ENCODE data around the gene RAD51B. TPM values are rescaled to one million over a fixed set of nuclear protein-coding genes. Genes with fewer than 3 reads are reported as not detected.
"Not testable (repeated sequence)": the region's sequence is repeated elsewhere in the genome, so short reads cannot be mapped to it uniquely, and the experiment has no call there.

Gene RAD51B
- total RNA-seq, 1 donor = 22.4 TPM

GRCh38 chr14:68649476-68650189 lies 830.1 kb downstream of the RAD51B start:
- no peak for DNase-seq (ENCODE audit: low read depth in 2 of 3, low spot score in 2 of 3)

DNA sequence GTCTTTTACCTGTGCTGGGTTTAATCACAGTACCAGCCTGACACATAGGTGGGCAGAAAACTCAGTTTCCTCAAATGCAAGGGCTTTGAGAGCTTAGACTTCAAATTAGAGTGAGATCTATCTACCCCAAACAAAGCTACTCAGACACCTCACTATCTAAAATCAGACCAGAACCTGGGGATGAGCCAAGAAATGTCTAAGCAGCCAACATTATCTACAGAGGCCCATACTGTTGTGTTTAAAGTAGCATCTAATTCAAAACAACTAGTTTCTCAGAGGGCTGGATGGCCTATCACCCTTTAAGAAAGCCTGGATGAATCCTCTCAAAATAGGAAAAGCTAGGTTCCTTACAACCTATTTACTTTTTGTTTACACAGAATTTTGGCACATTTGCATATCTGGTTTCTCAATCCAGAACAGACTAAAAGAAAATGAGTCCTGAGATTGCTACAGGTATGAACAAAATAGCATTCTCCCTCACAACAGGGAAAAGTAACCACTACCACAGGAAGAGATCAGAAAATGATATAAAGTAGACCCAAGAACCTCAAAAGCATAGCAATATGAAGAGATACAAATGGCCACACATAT lies 830.9 kb downstream of the RAD51B start:
- DNase-seq (ENCODE audit: low read depth in 2 of 3, low spot score in 2 of 3) = no peak

DNA sequence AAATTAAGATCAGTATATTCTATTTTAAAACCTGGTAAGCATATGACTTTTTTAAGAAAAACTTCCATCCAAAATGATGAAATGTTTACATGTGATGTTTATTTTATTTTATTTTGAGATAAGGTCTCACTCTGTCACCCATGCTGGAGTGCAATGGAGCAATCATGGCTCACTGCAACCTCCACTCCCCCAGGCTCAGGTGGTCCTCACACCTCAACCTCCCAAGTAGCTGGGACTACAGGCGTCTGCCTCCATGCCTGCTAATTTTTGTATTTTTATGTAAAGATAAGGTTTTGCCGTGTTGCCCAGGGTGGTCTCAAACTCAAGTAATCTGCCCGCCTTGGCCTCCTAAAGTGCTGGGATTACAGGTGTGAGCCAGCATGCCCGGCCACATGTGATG lies 831.5 kb downstream of the RAD51B start:
- no peak for DNase-seq (ENCODE audit: low read depth in 2 of 3, low spot score in 2 of 3)

DNA sequence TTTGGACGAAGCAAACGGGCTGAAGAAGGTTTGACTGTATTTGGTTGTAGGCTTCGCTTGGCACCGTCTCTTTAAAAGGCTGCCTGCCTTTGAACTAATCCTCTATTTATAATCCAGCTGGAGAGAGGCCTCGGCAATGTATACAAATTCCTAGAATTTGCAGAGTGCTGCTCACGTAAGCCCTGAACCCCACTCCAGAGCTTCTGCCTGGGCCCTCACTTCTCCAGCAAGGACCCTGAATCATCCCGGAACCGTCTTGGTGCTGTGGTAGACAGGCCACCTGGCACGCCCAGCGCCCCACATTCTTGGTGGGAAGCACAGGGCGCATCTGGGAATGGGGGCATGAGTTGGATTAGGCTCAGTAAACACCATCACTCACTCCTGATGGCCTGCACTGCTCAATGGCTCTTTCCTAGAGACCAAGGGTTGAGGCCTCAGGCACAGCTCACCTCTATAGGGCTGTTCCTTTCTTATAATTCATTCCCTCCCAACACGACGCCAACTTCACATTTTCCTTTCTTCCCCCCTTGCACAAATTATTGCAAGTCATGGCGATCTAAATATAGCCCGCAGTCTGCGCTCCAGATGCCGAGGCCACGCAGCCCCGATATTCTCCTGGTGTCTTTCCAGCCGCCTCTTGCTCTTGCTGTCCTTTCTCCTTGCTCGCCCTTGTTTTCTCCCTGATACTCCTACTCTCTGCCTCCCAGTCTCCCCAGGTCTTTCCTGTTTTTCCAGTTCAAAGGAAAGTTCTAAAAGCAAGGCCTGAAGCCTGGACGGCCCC lies 832.3 kb downstream of the RAD51B start:
- DNase-seq (ENCODE audit: low read depth in 2 of 3, low spot score in 2 of 3) = peak in 2 of 3 donors; percentile 25 to 58

DNA sequence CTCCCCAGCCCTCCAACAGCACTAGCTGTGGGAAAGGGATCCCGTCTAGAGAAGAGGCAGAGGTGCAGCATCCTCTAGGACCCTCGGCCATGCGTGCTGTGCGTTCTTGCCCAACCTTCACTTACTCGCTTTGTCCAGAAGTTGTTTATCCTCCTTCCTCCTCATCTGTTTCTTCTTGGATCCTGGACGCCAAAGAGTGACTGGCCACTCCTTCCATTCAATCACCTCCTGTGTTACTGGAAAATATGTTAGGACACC lies 832.8 kb downstream of the RAD51B start:
- DNase-seq (ENCODE audit: low read depth in 2 of 3, low spot score in 2 of 3) = no peak

DNA sequence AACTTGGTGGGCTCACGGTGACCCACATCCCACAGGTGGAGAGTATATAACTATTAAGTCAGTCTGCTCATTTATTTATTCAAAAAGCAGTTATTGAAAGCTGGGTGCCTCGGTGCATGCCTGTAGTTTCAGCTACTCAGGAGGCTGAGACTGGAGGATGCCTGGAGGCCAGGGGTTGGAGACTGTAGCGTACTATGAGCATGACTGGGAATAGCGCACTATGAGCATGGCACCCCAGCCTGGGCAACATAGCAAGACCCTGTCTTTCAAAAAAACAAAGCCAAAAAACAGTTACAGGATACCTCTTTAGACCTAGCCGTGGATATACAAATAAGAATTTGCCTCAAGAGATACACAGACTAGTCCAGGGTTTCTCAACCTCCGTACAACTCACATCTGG lies 833.5 kb downstream of the RAD51B start:
- no peak for DNase-seq (ENCODE audit: low read depth in 2 of 3, low spot score in 2 of 3)

DNA sequence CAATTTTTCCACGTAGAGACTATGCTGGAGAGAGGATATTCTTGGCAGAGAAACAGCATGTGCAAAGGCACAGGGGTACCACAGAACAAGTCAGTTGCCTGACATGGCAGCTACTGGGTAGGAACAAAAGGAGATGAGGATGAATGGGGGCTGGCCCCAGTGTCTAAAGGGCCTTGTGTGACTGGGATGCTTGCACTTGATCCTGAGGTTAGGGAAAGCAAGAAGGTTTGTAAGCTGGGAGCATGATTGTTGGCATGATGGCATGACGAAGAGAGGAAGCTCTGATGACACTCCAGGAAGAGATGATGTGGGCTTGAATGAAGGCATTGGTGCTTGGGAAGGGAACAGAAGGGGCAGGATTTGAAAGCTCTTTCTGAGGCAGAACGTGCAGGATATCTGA lies 834.2 kb downstream of the RAD51B start:
- no peak for DNase-seq (ENCODE audit: low read depth in 2 of 3, low spot score in 2 of 3)

DNA sequence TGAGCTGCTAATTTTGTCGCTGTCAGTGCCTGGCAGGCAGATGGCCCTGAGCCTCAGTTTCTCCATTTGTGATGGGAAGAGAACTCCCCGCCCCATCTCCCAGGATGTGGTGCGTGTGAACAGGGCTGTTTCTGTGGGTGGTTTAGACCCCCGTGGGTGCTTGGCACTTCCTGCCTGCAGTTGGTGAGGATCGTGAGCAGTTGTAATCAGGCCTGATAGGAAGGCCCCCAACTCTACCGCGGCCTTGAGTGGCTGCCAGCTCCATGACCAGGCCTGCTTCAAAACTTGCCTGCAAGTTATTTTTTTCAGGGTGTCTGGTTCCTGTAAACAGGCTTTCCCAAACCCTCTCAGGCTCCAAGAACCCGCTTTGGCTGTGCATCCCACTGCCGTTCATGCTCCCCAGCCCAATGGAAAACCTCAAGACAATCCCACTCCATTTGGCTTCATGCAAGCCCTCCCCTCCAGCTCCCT lies 834.9 kb downstream of the RAD51B start:
- DNase-seq (ENCODE audit: low read depth in 2 of 3, low spot score in 2 of 3) = peak in 1 of 3 donors; percentile 20

DNA sequence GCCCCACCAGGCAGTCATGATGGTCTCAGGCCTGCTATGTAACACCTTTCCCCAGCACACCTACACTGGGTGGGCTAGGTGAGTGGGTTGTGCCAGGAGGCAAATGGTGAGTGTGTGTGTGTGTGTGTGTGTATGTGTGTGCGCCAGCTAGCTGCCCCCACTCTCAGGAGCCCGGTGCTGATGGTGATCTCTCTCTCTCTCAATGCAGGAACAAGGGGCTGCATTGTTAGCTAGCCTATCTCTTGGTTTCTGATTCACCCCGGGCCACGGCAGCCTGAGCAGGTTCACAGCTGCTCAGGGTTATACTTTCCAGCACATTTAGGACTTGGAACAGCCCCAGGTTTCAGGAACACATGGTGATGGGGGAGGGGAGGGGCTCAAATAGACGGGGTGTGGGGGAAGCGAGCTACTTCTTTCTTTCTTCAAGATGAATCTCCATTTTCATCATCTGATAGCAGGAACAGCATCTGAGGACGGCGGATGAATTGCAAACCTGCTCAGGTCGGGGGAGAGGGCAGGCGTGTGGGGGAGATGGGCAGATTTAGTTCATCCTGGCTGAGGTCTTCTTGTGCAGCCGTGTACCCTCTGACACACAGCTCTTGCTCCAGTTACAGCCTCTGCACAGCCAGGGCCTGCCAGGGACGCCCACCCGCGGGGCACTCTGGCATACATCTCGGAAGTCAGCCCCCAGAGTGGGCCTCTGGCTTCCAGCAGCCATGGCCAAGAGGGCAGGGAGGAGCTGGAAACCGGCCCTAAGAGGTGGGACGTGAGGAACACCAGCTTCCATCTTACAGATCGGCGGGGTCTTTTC lies 835.6 kb downstream of the RAD51B start:
- DNase-seq (ENCODE audit: low read depth in 2 of 3, low spot score in 2 of 3) = peak in 1 of 3 donors; percentile 50

DNA sequence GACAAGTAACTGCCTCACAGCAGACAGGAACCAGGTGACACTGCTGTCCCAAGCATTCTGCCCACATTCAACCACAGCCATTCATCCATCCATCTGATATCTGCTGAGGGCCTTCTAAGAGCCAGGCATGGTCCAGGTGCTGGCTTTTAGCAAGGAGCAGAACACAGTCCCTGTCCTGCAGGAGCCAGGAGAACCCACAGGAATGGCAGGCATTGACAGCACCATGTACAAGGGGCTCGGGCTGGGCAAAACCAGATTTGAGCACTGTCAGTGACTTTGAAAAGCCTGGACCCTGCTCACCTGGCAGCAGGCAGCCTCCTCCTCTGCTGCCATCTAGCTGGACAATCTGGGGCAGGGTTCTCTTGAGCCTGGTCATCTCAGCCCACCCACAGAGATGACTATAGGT lies 836.3 kb downstream of the RAD51B start:
- peak in 1 of 3 donors; percentile 16 for DNase-seq (ENCODE audit: low read depth in 2 of 3, low spot score in 2 of 3)

DNA sequence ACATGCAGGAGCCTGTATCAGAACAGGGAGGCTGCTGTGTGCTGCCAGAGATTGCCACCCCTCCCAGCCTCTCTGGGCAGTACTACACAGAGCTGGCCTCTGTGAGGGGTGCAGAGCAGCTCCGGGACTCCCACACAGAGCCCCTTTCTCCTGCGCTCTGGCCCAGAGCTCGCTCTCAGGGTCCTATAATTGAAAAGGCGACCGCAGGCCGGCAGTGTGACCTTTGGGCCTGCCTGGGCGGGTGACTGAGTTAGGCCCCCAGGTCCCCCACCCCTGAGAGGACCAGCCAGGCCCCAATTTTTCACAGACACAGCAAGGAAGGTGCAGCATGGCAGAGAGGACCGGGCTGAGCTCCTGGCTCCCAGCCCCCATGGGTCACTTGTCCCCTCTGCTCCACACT lies 836.9 kb downstream of the RAD51B start:
- DNase-seq (ENCODE audit: low read depth in 2 of 3, low spot score in 2 of 3) = no peak

DNA sequence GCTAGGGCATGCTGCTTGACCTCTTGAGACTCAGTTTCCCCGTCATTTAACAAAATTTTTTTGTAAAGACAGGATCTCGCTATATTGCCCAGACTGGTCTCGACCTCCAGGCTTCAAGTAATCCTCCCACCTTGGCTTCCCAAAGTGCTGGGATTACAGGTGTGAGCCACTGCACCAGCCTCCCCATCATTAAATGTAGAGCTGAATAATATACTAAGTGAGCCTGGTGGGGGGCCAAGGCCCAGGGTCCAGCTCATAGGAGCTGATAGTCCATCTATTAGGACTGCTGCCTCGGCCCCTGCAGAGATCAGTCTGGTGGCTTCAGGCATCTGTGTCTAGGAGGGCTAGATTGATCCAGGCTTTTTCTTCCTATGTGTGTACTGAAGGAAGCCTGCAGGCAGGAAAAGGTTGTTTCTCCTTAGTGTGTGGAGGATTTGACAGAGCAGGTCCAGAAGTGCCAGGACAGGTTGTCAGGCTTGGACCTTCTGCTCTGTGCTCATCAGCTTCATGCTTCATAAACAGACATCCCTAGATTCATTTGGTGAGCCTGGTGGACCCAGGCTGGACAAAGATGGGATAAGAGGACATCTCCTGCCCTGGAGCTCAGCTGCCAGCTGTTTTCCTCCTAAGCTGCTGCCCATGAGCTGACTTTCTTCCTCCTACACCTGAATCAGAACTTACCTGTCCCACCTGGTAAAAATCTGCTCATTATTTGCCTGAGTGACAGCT lies 837.9 kb downstream of the RAD51B start:
- DNase-seq (ENCODE audit: low read depth in 2 of 3, low spot score in 2 of 3) = no peak

- DNase-seq (ENCODE audit: low read depth in 2 of 3, low spot score in 2 of 3) = no peak
These were observed 838.5 kb downstream of the RAD51B start for GRCh38 chr14:68658029-68658509.

- DNase-seq (ENCODE audit: low read depth in 2 of 3, low spot score in 2 of 3) = no peak
These were observed 839.7 kb downstream of the RAD51B start for GRCh38 chr14:68658943-68659931.

GRCh38 chr14:68660495-68660894 lies 840.9 kb downstream of the RAD51B start:
- no peak for DNase-seq (ENCODE audit: low read depth in 2 of 3, low spot score in 2 of 3)

DNA sequence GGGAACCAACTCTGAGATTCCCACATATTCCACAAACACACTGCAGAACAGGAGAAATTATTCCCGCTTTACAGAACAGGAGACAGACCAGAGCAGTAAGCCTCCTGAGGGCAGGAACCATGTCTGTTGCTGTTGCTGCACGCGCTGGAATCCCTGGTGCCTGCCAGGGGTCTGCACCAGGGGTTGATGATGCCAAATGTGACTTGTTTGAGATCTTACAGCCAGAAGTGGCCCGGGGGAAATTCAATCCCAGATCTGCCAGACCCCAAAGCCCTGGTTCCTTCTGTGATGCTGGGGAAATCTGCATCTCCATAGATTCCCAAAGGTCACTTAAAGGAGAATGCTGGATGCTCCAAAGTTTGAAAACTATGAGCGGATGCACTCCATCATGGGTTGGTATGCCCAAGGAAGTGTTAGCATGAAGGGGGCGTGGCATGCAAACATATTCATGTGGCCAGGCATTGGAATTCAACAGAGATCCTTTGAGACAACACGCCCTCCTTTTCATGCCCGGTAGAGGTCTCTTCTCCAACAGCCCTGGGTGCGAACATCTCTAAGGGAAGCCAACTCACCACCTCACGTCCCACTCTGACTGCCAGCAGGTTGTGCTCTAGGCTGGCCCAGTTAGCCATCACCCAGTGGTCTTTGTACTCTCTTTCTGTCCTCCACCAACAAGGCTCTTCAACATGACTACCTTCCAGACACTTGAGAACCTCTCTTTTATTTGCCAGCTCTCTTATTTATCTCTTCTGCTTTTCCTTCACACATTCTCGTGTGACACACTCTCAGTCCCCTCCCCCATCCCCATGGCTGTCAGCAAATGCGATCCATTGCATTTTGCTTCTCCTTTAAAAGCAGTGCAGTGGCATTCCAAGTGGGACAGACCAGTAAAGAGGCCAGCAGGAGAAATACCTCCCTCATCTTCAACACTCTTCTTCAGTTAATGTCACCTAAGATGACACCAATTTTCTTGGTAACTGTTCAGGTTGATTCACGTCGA lies 841.9 kb downstream of the RAD51B start:
- no peak for DNase-seq (ENCODE audit: low read depth in 2 of 3, low spot score in 2 of 3)

- DNase-seq (ENCODE audit: low read depth in 2 of 3, low spot score in 2 of 3) = no peak
These were observed 842.8 kb downstream of the RAD51B start for GRCh38 chr14:68662392-68662791.

GRCh38 chr14:68662826-68663225 lies 843.2 kb downstream of the RAD51B start:
- not testable (repeated sequence) for DNase-seq (ENCODE audit: low read depth in 2 of 3, low spot score in 2 of 3)

Data from hematopoietic multipotent progenitor cell (in vitro differentiated cells).